K562 (cell line): Measurements from ENCODE around the gene CLGN. TPM values are rescaled to one million over a fixed set of nuclear protein-coding genes. Genes with fewer than 3 reads are reported as not detected.

Experiments
- ATAC-seq: fragments of 200-7000 bp; cut with Tn5 transposase; 3 replicates; pipeline ENCODE4 v1.9.1; 2020; ENCODE audit warnings: moderate library complexity
- BruUV-seq: library from RNA; stranded (reverse); fragments of 400-500 nt; replicated peaks from 2 replicates; lab custom pipeline; 2021; lab: Mats Ljungman, UMichigan
- CTCF ChIA-PET: fragments of 300-600 bp; formaldehyde crosslinking; extraction: SDS; loops from one replicate; lab custom pipeline; 2021; ENCODE audit warnings: low intra/inter-chr PET ratio; lab: Yijun Ruan, JAX
- POLR2A ChIA-PET: fragments of 300-600, 350-650 bp; sonication (Branson Sonifier 250); formaldehyde crosslinking; extraction: SDS; loops from one replicate; lab custom pipeline; 2021; ENCODE audit warnings: antibody characterized with exemption, inconsistent platforms; lab: Yijun Ruan, JAX
- DNase-seq, 4 experiments: peaks; one replicate each; pipeline versions ENCODE4 v3.0.0 to v3.0.0-alpha.2; 2011 to 2018; ENCODE audit warnings: low spot score in 3 of 4, mixed read lengths in 3 of 4; ENCODE audit errors: extremely low read depth in 1 of 4
- FAIRE-seq: peaks from 2 replicates; lab custom pipeline; 2011; peaks lifted over from hg19 to GRCh38; lab: Jason Lieb, UNC
- H2AFZ ChIP-seq: 2 replicates; pipeline ENCODE4 v1.6.0; 2011; ENCODE audit warnings: low read depth, low read length, control low read depth, inconsistent platforms
- H3K27ac ChIP-seq: fragments of 200-600 bp; 3 replicates; pipeline ENCODE4 v1.8.0; 2011; ENCODE audit warnings: low read depth, mild to moderate bottlenecking, control low read depth, inconsistent platforms, low read length, moderate library complexity, mixed read lengths; ENCODE audit errors: extremely low read depth
- H3K27me3 ChIP-seq, 2 experiments: fragments of 300-600 bp in 1 of 2; 2 replicates in 1 of 2; 3 replicates in 1 of 2; pipeline versions ENCODE4 v1.6.0 to v1.8.0; 2011; ENCODE audit warnings: inconsistent platforms in 2 of 2, low read length in 2 of 2, mild to moderate bottlenecking in 1 of 2, mixed read lengths in 1 of 2, moderate library complexity in 1 of 2; ENCODE audit not compliant: control insufficient read depth in 2 of 2, insufficient read depth in 2 of 2
- H3K36me3 ChIP-seq: fragments of 300-600 bp; 3 replicates; pipeline ENCODE4 v1.8.0; 2011; ENCODE audit warnings: mild to moderate bottlenecking, low read length, inconsistent platforms; ENCODE audit not compliant: control insufficient read depth, insufficient read depth
- H3K4me1 ChIP-seq, 2 experiments: fragments of 200-600 bp in 1 of 2; replicated peaks in 1 of 2; 2 replicates in 1 of 2; 3 replicates in 1 of 2; pipeline versions ENCODE4 v1.5.1 to v1.8.0; 2011; ENCODE audit warnings: inconsistent platforms in 2 of 2, low read length in 2 of 2, mild to moderate bottlenecking in 1 of 2, mixed read lengths in 1 of 2, moderate library complexity in 1 of 2; ENCODE audit not compliant: control insufficient read depth in 2 of 2, insufficient read depth in 2 of 2
- H3K4me2 ChIP-seq: 2 replicates; pipeline ENCODE4 v1.6.1; 2011; ENCODE audit warnings: low read length, control low read depth, inconsistent platforms, mixed read lengths; ENCODE audit not compliant: insufficient read depth
- H3K4me3 ChIP-seq: fragments of 200-600 bp; sonication (generic), shearing (Covaris generic); 2 replicates; pipeline ENCODE4 v1.5.1; 2016; ENCODE audit warnings: control low read depth, inconsistent platforms
- H3K79me2 ChIP-seq: fragments of 200-600 bp; 3 replicates; pipeline ENCODE4 v1.8.0; 2011; ENCODE audit warnings: low read length, inconsistent platforms; ENCODE audit not compliant: control insufficient read depth, insufficient read depth
- H3K9ac ChIP-seq, 2 experiments: 2 replicates each; pipeline versions ENCODE4 v1.6.0 to v1.6.1; 2011; ENCODE audit warnings: low read depth in 2 of 2, low read length in 2 of 2, control low read depth in 1 of 2, inconsistent platforms in 1 of 2, mild to moderate bottlenecking in 1 of 2, mixed read lengths in 1 of 2; ENCODE audit not compliant: insufficient read depth in 1 of 2
- H3K9me1 ChIP-seq: one replicate; pipeline ENCODE4 v1.6.0; 2011; ENCODE audit warnings: inconsistent platforms, mild to moderate bottlenecking, low read length, moderate library complexity; ENCODE audit not compliant: control insufficient read depth, insufficient read depth
- H3K9me3 ChIP-seq: replicated peaks from 2 replicates; pipeline ENCODE4 v1.5.1; 2011; ENCODE audit warnings: low read depth, low read length, inconsistent platforms; ENCODE audit not compliant: control insufficient read depth, insufficient read depth
- H4K20me1 ChIP-seq: replicated peaks from 2 replicates; pipeline ENCODE4 v1.6.1; 2011; ENCODE audit warnings: low read length, inconsistent platforms, mixed read lengths; ENCODE audit not compliant: control insufficient read depth, insufficient read depth
- BCL6 ChIP-seq: fragments of 250-450 bp; sonication (Bioruptor Pico); IDR thresholded peaks from 2 replicates; pipeline ENCODE4 v1.4.0; 2020
- ETV1 ChIP-seq: fragments of 450-650 bp; conservative IDR thresholded peaks from 2 replicates; pipeline ENCODE4 v1.6.1; 2016; ENCODE audit warnings: missing genetic modification characterization, control low read depth, low read depth, missing compliant biosample characterization
- HIVEP1 ChIP-seq: fragments of 250-450 bp; sonication (Bioruptor Pico); IDR thresholded peaks from 2 replicates; pipeline ENCODE4 v1.4.0; 2020; ENCODE audit warnings: mild to moderate bottlenecking
- LEF1 ChIP-seq: fragments of 450-650 bp; IDR thresholded peaks from 2 replicates; pipeline ENCODE4 v1.6.1; 2016; ENCODE audit warnings: mild to moderate bottlenecking
- NCOA1 ChIP-seq: fragments of 450-650 bp; IDR thresholded peaks from 2 replicates; pipeline ENCODE4 v1.6.1; 2016; ENCODE audit warnings: low read depth
- PRPF4 ChIP-seq: fragments of 200-400 bp; formaldehyde crosslinking; IDR thresholded peaks from one replicate; pipeline ENCODE4 v1.6.1; 2017; ENCODE audit warnings: low read length, low read depth, mild to moderate bottlenecking; ENCODE audit not compliant: insufficient read depth, poor library complexity, severe bottlenecking
- SIN3A ChIP-seq, 2 experiments: fragments of 150-350 bp in 1 of 2; IDR thresholded peaks; 2 replicates each; pipeline ENCODE4 v1.6.1; 2011 to 2016; ENCODE audit warnings: borderline replicate concordance in 2 of 2, low read depth in 2 of 2, low read length in 2 of 2, mild to moderate bottlenecking in 2 of 2, moderate library complexity in 2 of 2; ENCODE audit not compliant: control insufficient read depth in 1 of 2
- SREBF2 ChIP-seq: sonication (generic); formaldehyde crosslinking; IDR thresholded peaks from 2 replicates; pipeline ENCODE4 v1.4.0; 2020; ENCODE audit warnings: mild to moderate bottlenecking, missing genetic modification reagents
- TAF7 ChIP-seq: fragments of 450-650 bp; IDR thresholded peaks from 2 replicates; pipeline ENCODE4 v1.6.1; 2016; ENCODE audit warnings: missing genetic modification characterization, missing compliant biosample characterization
- TFAM ChIP-seq: fragments of 250-450 bp; sonication (Bioruptor Pico); conservative IDR thresholded peaks from 2 replicates; pipeline ENCODE4 v1.5.0; 2021; ENCODE audit warnings: mild to moderate bottlenecking, moderate library complexity
- ZNF24 ChIP-seq: fragments of 450-650 bp; IDR thresholded peaks from 2 replicates; pipeline ENCODE4 v1.6.1; 2016
- ZNF263 ChIP-seq: sonication (generic); formaldehyde crosslinking; IDR thresholded peaks from 2 replicates; pipeline ENCODE4 v1.8.0; 2022; ENCODE audit warnings: mild to moderate bottlenecking, missing genetic modification reagents, borderline replicate concordance
- ZNF431 ChIP-seq: sonication (generic); formaldehyde crosslinking; IDR thresholded peaks from 2 replicates; pipeline ENCODE4 v1.8.0; 2022; ENCODE audit warnings: mild to moderate bottlenecking, missing genetic modification reagents
- ZNF699 ChIP-seq: fragments of 250-450 bp; sonication (Bioruptor Pico); IDR thresholded peaks from 2 replicates; pipeline ENCODE4 v1.8.0; 2021; ENCODE audit warnings: mild to moderate bottlenecking, moderate library complexity; ENCODE audit not compliant: insufficient replicate concordance
- ZNF76 ChIP-seq: fragments of 250-450 bp; sonication (Bioruptor Pico); IDR thresholded peaks from 2 replicates; pipeline ENCODE4 v1.4.0; 2020; ENCODE audit warnings: mild to moderate bottlenecking, moderate library complexity, borderline replicate concordance
- WGBS: fragments of 100-300 bp; shearing (Covaris generic); methylation state at CpG from one replicate; pipeline ENCODE4 v1.1.6; 2016; ENCODE audit warnings: low coverage, mixed read lengths; ENCODE audit not compliant: insufficient coverage; ENCODE audit errors: missing lambda C conversion rate; 5-methylcytosine and 5-hydroxymethylcytosine counted together
- in situ Hi-C: fragments of 300-500 bp; cut with MboI; formaldehyde crosslinking; loops from 4 replicates; pipeline ENCODE4 v1.15.0; 2018; ENCODE audit warnings: inconsistent platforms, mixed read lengths
- intact Hi-C: fragments of 100-400 bp; cut with micrococcal nuclease; formaldehyde crosslinking; loops from 2 replicates; pipeline ENCODE4 v1.14.2; 2022
- polyA plus RNA-seq, 8 experiments: library from polyadenylated mRNA; depleted of rRNA in 4 of 8; stranded (reverse) in 5 of 8; unstranded in 3 of 8; fragments of >200 nt; fragmentation: Nextera tagmentation in 2 of 8; fragmentation: Illumina TruSeq in 1 of 8; extraction: Ambion mirVana in 2 of 8; extraction: Trizol in 1 of 8; gene quantifications; 2 replicates each; pipeline versions ENCODE4 v1.2.1 to v1.2.3, GENCODE V29; 2011 to 2014; ENCODE audit warnings: inconsistent platforms in 1 of 8, missing spikeins in 1 of 8
- total RNA-seq, 7 experiments: library from RNA; depleted of rRNA in 6 of 7; stranded (reverse); fragments of >200 nt in 6 of 7; fragmentation: Illumina TruSeq in 2 of 7; extraction: Trizol in 2 of 7; gene quantifications; 2 replicates each; pipeline versions ENCODE4 v1.2.1 to v1.2.3, GENCODE V29; 2011 to 2021; ENCODE audit warnings: low replicate concordance in 1 of 7
- TF ChIP-seq, protein P1 (sequence below): sonication (generic); formaldehyde crosslinking; IDR thresholded peaks from 2 replicates; pipeline ENCODE4 v1.8.1; 2022; ENCODE audit warnings: missing genetic modification reagents
- TF ChIP-seq, protein P2 (sequence below), 2 experiments: fragments of 450-650 bp in 1 of 2; sonication (generic) in 1 of 2; formaldehyde crosslinking in 1 of 2; IDR thresholded peaks in 1 of 2; conservative IDR thresholded peaks in 1 of 2; 2 replicates each; pipeline versions ENCODE4 v1.6.1 to v1.8.1; 2016 to 2023; ENCODE audit warnings: mild to moderate bottlenecking in 2 of 2, moderate library complexity in 2 of 2, inconsistent platforms in 1 of 2, missing genetic modification reagents in 1 of 2
- TF ChIP-seq, protein P3 (sequence below): fragments of 250-450 bp; sonication (Bioruptor Pico); IDR thresholded peaks from 2 replicates; pipeline ENCODE4 v1.8.0; 2021; ENCODE audit warnings: borderline replicate concordance, mild to moderate bottlenecking, moderate library complexity; ENCODE audit not compliant: poor library complexity, severe bottlenecking

CLGN gene
- total and polyA plus RNA-seq, 9 of the 15 experiments (the other 6 are each of a cell fraction or from before 2014, with no cell fraction given), result 0.22 to 3.6 (median 2.7) TPM

DNA sequence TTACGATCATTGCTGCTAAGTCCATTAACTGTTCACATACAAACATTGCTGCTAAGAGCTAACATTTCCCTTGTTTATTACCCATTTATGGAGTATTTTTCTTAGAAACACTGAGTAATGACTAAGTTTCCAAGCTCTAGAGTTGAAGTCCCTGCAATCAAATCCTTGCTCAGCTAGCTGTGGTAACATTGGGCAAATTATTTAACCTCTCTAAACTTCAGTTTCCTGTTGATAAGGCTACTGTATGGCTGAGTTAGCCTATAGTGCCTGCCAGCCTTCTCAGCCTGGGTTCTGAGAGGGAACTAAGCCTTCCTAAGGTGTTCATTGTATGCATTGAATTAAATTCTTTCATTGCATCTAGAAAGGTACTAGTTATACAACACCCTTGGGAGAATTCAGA lies 69.2 kb downstream of the CLGN start:
- no TSS peak for BruUV-seq

More for the DNA sequence above, 69.2 kb downstream of the CLGN start:
- Histone ChIP-seq H3K9me1 (no peaks in the 10 kb centered on the region), H3K9me3 (no peaks in the 10 kb centered on the region), H3K9ac (no peak overlapping the region), H3K27ac (no peak overlapping the region), H3K4me3 (no peak overlapping the region), H3K27me3 (peaks cover 4% of the 10 kb centered on the region in 2 experiments; a peak in 3 of 5 replicates), H3K79me2 (no peaks in the 10 kb centered on the region), H4K20me1 (no peaks in the 10 kb centered on the region), H3K4me1 (no peaks in the 10 kb centered on the region), H2AFZ (no peak overlapping the region), H3K36me3 (no peaks in the 10 kb centered on the region), H3K4me2 (no peak overlapping the region)
- WGBS, result 20% methylated on average over 1 of the region's 1 CpG
- CTCF ChIA-PET, result interaction anchor here (2.9 to 3.4 kb wide), 2 partner anchors 251 to 493 kb away, joined by 13 to 51 read pairs; no protein-coding TSS in a partner anchor
- in situ Hi-C loops, result loop anchor here (25.0 kb wide), 1 partner anchor 504 kb away; no protein-coding TSS in a partner anchor
- no peak for FAIRE-seq
- no peak for ATAC-seq
- TF ChIP-seq SREBF2 (CRISPR knock-in tag), result no peak
- TF ChIP-seq NCOA1, result no peak
- TF ChIP-seq ZNF24, result no peak
- TF ChIP-seq, protein P1, sequence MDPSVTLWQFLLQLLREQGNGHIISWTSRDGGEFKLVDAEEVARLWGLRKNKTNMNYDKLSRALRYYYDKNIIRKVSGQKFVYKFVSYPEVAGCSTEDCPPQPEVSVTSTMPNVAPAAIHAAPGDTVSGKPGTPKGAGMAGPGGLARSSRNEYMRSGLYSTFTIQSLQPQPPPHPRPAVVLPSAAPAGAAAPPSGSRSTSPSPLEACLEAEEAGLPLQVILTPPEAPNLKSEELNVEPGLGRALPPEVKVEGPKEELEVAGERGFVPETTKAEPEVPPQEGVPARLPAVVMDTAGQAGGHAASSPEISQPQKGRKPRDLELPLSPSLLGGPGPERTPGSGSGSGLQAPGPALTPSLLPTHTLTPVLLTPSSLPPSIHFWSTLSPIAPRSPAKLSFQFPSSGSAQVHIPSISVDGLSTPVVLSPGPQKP (CRISPR knock-in tag), result no peak
- TF ChIP-seq ZNF431 (CRISPR knock-in tag), result no peak
- TF ChIP-seq PRPF4, result no peak
- no peak for TF ChIP-seq ETV1 (tag)
- TF ChIP-seq ZNF699 (CRISPR knock-in tag), result no peak
- TF ChIP-seq LEF1, result no peak
- TF ChIP-seq BCL6 (CRISPR knock-in tag), result no peak
- no peak for TF ChIP-seq TFAM (CRISPR knock-in tag)
- TF ChIP-seq ZNF263 (CRISPR knock-in tag), result no peak
- TF ChIP-seq HIVEP1 (CRISPR knock-in tag), result no peak
- TF ChIP-seq, protein P2, sequence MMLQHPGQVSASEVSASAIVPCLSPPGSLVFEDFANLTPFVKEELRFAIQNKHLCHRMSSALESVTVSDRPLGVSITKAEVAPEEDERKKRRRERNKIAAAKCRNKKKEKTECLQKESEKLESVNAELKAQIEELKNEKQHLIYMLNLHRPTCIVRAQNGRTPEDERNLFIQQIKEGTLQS (IDR thresholded peaks at IDR 0.05), result no peak
- TF ChIP-seq, protein P2 (CRISPR knock-in tag; conservative IDR thresholded peaks at IDR 0.05), result no peak
- no peak for TF ChIP-seq SIN3A (IDR thresholded peaks at IDR 0.05; ENCODE audit: borderline replicate concordance in 2 of 2, control insufficient read depth in 1 of 2, low read depth in 2 of 2, low read length in 2 of 2)
- no peak for TF ChIP-seq ZNF76
- no peak for TF ChIP-seq TAF7 (tag)
- TF ChIP-seq, protein P3, sequence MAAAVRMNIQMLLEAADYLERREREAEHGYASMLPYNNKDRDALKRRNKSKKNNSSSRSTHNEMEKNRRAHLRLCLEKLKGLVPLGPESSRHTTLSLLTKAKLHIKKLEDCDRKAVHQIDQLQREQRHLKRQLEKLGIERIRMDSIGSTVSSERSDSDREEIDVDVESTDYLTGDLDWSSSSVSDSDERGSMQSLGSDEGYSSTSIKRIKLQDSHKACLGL, result no peak
- intact Hi-C loops, result no loop called here
- POLR2A ChIA-PET, result interaction anchor here (0.6 kb wide), 1 partner anchor 404 kb away, joined by 3 read pairs; no protein-coding TSS in a partner anchor
- DNase-seq, result no peak
